Measurements from ENCODE around the gene CASP1. TPM values are rescaled to one million over a fixed set of nuclear protein-coding genes. Genes with fewer than 3 reads are reported as not detected.
"Not testable (repeated sequence)": the region's sequence is repeated elsewhere in the genome, so short reads cannot be mapped to it uniquely, and the experiment has no call there.

The CASP1 gene
- total RNA-seq: 100 to 1,000 TPM in 1 of 4 donors, 10 to 100 TPM in 3; 42.0 to 146 (median 93.6) TPM

DNA sequence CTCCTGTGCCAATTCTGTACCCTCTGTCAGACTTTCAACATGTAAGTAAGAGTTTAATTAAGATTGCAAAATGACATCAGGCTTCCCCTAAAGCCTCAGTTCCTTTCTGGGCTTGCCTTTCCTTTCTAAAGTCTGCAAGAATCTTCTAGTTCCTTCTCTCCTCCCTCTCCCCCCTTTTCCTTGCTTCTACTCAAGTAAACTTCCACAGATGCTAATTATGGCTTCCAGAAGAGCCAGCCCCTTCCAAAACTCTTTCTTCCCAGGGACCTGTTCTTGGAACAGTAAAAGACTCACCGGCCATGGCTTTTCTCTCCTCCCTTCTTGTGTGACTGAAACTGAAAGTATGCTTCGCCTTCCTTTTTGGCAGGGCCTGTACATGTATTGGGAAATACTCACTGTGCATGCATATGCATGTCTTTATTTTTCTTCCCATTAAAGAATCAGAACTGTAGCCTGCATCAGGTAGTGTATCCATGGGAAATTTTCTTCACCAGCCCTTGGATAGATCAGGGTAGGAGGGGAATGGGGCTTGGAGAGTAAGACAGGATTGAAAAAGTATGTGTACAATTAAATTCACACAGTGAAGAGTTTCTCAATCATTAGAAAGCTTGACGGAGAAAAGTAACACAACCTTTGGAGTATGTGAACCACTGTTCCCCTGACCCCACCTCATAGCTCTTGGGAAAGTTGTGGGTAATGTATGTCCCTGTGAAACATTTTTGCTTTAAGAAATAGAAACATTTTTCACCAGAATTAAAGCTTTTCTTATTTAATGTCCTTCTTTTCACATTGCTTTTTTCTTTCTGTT is at the start of gene CASP1:
CASP1 (minus strand) TSS at position 332 of the 808 bp plus-strand sequence; CDS start at position 301, 31 bp downstream.
- peak within 1 kb of the TSS; percentile 37 to 54 (median 44) for H3K4me3 ChIP-seq
- TF ChIP-seq, protein P1, sequence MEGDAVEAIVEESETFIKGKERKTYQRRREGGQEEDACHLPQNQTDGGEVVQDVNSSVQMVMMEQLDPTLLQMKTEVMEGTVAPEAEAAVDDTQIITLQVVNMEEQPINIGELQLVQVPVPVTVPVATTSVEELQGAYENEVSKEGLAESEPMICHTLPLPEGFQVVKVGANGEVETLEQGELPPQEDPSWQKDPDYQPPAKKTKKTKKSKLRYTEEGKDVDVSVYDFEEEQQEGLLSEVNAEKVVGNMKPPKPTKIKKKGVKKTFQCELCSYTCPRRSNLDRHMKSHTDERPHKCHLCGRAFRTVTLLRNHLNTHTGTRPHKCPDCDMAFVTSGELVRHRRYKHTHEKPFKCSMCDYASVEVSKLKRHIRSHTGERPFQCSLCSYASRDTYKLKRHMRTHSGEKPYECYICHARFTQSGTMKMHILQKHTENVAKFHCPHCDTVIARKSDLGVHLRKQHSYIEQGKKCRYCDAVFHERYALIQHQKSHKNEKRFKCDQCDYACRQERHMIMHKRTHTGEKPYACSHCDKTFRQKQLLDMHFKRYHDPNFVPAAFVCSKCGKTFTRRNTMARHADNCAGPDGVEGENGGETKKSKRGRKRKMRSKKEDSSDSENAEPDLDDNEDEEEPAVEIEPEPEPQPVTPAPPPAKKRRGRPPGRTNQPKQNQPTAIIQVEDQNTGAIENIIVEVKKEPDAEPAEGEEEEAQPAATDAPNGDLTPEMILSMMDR (IDR thresholded peaks at IDR 0.05): peak in 1 of 6 experiments; percentile 1
- TF ChIP-seq POLR2A (IDR thresholded peaks at IDR 0.05): peak; percentile 45 to 73

DNA sequence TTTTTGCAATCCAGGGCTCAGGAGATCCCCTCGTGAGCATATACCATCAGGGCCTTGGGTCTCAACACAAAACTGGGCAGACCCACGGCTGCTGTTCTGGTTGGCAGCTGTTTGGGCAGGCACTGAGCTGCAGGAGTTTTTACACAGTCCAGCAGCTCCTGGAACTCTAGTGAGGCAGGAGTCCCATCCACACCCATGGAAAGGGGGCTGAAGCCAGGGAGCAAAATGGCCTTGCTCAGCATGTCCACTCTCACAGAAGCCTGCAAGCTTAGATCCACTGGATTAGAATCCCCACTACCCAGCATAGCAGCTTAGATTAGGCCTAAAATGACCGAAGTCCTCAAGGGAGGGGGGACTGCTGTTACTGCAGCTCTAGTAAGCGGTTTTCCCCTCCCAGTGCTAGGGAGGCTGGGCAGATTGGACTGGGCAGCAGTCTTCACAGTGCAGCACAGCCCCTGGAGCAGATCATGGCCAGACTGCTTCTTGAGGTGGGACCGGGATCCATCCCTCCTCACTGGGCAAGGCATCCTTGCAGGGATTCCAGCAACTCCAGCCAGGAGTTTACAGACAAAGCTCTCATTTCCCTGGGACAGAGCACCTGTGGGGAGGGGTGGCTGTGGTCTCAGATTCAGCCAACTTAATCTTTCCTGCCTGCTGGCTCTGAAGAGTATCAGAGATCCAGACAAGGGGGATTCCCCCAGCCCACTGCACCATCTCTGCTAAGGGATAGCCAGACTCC is 46.6 kb upstream of the CASP1 start:
- Histone ChIP-seq H3K27me3 (no peaks in the 10 kb centered on the region), H3K36me3 (no peaks in the 10 kb centered on the region), H3K4me1 (no peaks in the 10 kb centered on the region), H3K4me3 (no peak overlapping the region), H3K9me3 (no peaks in the 10 kb centered on the region), H3K27ac (no peak overlapping the region)
- DNase-seq: no peak
- TF ChIP-seq POLR2A (IDR thresholded peaks at IDR 0.05): no peak
- TF ChIP-seq, protein P1 (IDR thresholded peaks at IDR 0.05): no peak

More for the DNA sequence above, at the start of gene CASP1:
- Histone ChIP-seq H3K27ac (peak within 1 kb of the TSS; percentile 63 to 83 (median 78)), H3K9me3 (no peaks in the 10 kb centered on the region), H3K4me1 (peaks cover 0 to 11% (median 0%) of the 10 kb centered on the region in 4 donors), H3K36me3 (peaks cover 0 to 13% (median 0%) of the 10 kb centered on the region in 3 donors), H3K27me3 (no peaks in the 10 kb centered on the region)
- peak in 2 of 3 donors; percentile 57 to 78 for DNase-seq

DNA sequence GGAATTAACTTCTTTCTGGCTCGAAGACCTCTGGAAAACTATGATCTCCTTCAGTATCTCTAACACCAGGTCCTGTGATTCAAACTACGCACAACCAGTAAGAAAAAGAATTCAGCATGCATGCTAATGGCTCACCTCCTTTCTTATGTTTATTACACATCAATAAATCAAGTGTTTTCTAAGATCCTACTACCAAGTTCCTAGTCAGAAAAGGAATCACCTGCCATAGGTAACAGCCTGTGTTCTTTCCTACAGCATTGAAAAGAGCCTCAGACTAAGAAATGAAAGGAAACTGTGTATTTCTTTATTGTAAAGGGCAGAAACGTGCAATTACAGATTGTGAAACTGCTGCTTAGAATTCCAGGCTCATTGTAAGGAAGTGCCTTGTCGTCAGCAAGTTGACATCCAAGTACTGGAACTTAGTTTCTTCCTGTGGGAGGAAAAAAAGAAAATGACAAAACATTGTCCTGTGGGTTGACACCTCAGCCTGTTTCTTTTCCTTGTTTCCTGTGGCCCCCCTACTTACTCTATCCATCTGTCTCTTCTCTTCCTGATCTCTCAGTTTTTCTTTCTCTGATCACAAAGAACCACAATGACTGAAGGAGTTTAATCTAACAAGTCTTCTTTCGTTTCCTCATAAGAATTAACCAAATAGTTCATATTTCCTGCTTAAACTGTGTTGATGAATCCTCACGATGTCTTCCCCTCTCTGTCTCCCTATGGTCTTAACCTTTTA is 45.4 kb upstream of the CASP1 start:
- not testable (repeated sequence) for DNase-seq, H3K9me3 ChIP-seq, H3K27ac ChIP-seq, H3K4me3 ChIP-seq, H3K4me1 ChIP-seq, H3K36me3 ChIP-seq, H3K27me3 ChIP-seq
- TF ChIP-seq, protein P1 (IDR thresholded peaks at IDR 0.05): peak in 1 of 6 experiments; percentile 12

DNA sequence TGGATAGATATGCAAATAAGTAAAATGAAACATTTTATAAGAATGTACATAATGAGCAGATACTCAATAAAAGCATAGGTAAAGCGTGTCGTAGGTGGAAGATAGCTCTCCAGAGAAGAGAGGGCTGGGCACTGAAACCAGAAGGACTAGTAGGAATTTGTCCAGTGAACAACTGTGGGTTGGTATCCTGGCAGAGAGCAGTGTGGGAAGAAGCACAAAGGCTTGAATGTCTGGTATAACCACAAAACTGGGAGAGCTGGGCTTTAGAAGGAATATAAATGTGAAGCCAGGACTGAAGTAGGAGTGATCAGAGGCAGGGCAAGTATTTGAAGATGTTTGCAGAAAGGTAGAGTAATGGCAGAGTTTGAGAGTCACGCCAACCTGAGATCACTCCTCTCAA is 43.3 kb upstream of the CASP1 start:
- Histone ChIP-seq H3K9me3 (no peaks in the 10 kb centered on the region), H3K27me3 (no peaks in the 10 kb centered on the region), H3K4me3 (no peak overlapping the region), H3K36me3 (no peaks in the 10 kb centered on the region), H3K4me1 (no peaks in the 10 kb centered on the region), H3K27ac (no peak overlapping the region)
- TF ChIP-seq, protein P1 (IDR thresholded peaks at IDR 0.05): no peak
- no peak for TF ChIP-seq POLR2A (IDR thresholded peaks at IDR 0.05)
- DNase-seq: no peak

DNA sequence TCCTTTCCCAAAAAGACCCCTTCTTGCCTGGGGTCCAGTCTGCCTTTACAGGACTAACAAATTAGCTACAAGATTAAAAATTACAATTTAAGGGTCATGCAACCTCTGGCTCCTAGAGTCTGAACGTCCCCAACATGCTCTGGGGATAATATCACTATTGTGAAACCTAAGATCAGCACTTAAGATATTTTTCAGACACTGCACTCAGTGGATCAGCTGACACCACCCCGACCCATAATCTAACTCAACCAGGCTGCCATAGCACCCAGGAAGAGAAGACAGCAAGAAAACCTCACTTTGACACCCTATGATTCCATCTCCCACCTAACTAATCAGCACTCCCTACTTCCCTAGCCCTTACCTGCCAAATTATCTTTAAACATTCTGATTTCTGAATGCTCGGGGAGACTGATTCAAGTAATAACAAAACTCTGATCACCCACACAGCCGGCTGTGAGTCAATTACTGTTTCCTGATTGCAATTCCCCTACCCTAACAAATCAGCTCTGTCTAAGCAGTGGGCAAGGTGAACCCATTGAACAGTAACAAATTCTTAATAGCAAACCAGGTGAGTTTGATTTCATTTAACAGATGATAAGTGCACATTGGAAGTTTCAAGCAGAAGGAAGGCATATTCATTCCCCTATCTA is 42.3 kb upstream of the CASP1 start:
- H3K4me3 ChIP-seq, DNase-seq, H3K4me1 ChIP-seq, H3K36me3 ChIP-seq, H3K9me3 ChIP-seq, H3K27me3 ChIP-seq, H3K27ac ChIP-seq: not testable (repeated sequence)
